ENCODE results near the gene TP53I13.

TP53I13 gene

GRCh38 chr17:29582254-29582765 is 13.8 kb downstream of the TP53I13 start:
- no peak for DNase-seq

GRCh38 chr17:29582772-29583171 is 14.3 kb downstream of the TP53I13 start:
- no peak for DNase-seq

GRCh38 chr17:29583324-29584248 is 15.1 kb downstream of the TP53I13 start:
- no peak for DNase-seq

GRCh38 chr17:29584452-29585079 is 16.1 kb downstream of the TP53I13 start:
- no peak for DNase-seq

- no peak for DNase-seq
Measured at GRCh38 chr17:29585080-29585751, 16.7 kb downstream of the TP53I13 start.

GRCh38 chr17:29586676-29587469 is 18.4 kb downstream of the TP53I13 start:
- no peak for DNase-seq

GRCh38 chr17:29587591-29587990 is 19.1 kb downstream of the TP53I13 start:
- DNase-seq: no peak

GRCh38 chr17:29588017-29588561 is 19.6 kb downstream of the TP53I13 start:
- no peak for DNase-seq

- peak; percentile 10 for DNase-seq
Measured at GRCh38 chr17:29588562-29589411, 20.3 kb downstream of the TP53I13 start.

GRCh38 chr17:29589524-29590410 is 21.3 kb downstream of the TP53I13 start, which contains the start of gene GIT1:
Gene GIT1 (minus strand): TSS chr17:29589648. CDS start chr17:29589378, 270 bp downstream.
- peak; percentile 59 for DNase-seq

- peak; percentile 24 for DNase-seq
Measured at GRCh38 chr17:29590411-29591145, 22.1 kb downstream of the TP53I13 start.

GRCh38 chr17:29591146-29591736 is 22.7 kb downstream of the TP53I13 start:
- peak; percentile 74 for DNase-seq

GRCh38 chr17:29591737-29592608 is 23.5 kb downstream of the TP53I13 start:
- DNase-seq: peak; percentile 81

- DNase-seq: no peak
Measured at GRCh38 chr17:29592850-29593551, 24.5 kb downstream of the TP53I13 start, which contains the start of gene ANKRD13B. Gene ANKRD13B (plus strand): TSS chr17:29593132. CDS start chr17:29593622, 490 bp downstream.

- no peak for DNase-seq
Measured at GRCh38 chr17:29593591-29594518, 25.4 kb downstream of the TP53I13 start.

Measured in kidney glomerular epithelial cell (primary cell).